Adipose tissue (tissue), 3 donors: ENCODE data around the gene RASSF6. TPM values are rescaled to one million over a fixed set of nuclear protein-coding genes. Genes with fewer than 3 reads are reported as not detected.

Source experiments
- H3K27ac ChIP-seq: one replicate; pipeline ENCODE4 v1.5.1; 2013; ENCODE audit warnings: low read depth, low read length
- WGBS, 3 donors: extraction: QIAGEN DNeasy Blood & Tissue Kit; methylation state at CpG; one replicate each; pipeline ENCODE4 v1.1.7; 2013; 5-methylcytosine and 5-hydroxymethylcytosine counted together
- polyA plus RNA-seq, 3 donors: library from polyadenylated mRNA; stranded (reverse); fragments of 200-250 nt; gene quantifications; one replicate each; pipeline ENCODE4 v1.2.3, GENCODE V29; 2013
- donor health status: healthy with polysubstance abuse.
- donor health status: Bipolar disorder and iron deficiency.
- donor health status: healthy.

RASSF6 gene
- polyA plus RNA-seq, 3 donors: 0.11 to 3.8 (median 1.1) TPM

GRCh38 chr4:73525611-73526010 lies 94.6 kb downstream of the RASSF6 start:
- WGBS, 3 donors: 77 to 87% (median 85%) methylated on average over 1 of the region's 1 CpG
- no peak overlapping the region for H3K27ac ChIP-seq

GRCh38 chr4:73523126-73523525 lies 97.1 kb downstream of the RASSF6 start:
- WGBS, 3 donors: 84 to 94% (median 88%) methylated on average over 2 of the region's 2 CpGs
- no peak overlapping the region for H3K27ac ChIP-seq

Other genes starting within 250 kb of the RASSF6 start
- 100 to 1,000 TPM in 1 of 3 donors, under 1 TPM in 2; 0.51 to 275 (median 0.56) TPM for gene ALB, start 216.1 kb downstream of the RASSF6 start, polyA plus RNA-seq
- gene AFP, start 184.2 kb downstream of the RASSF6 start, polyA plus RNA-seq: not detected
- not detected for gene AFM, start 138.7 kb downstream of the RASSF6 start, polyA plus RNA-seq
- gene CXCL8, start 120.1 kb upstream of the RASSF6 start, polyA plus RNA-seq: 10 to 100 TPM in 2 of 3 donors, 1 to 10 TPM in 1; 1.6 to 91.7 (median 15.2) TPM
- gene CXCL6, start 216.2 kb upstream of the RASSF6 start, polyA plus RNA-seq: 10 to 100 TPM in 1 of 3 donors, 1 to 10 TPM in 1, under 1 TPM in 1; 0.79 to 13.9 (median 1.1) TPM
- not detected for gene PF4V1, start 232.9 kb upstream of the RASSF6 start, polyA plus RNA-seq
- 100 to 1,000 TPM in 1 of 3 donors, 1 to 10 TPM in 2; 4.4 to 277 (median 6.7) TPM for gene CXCL1, start 249.0 kb upstream of the RASSF6 start, polyA plus RNA-seq